ENCODE data around the gene TMEM178B. TPM values are rescaled to one million over a fixed set of nuclear protein-coding genes. Genes with fewer than 3 reads are reported as not detected.

TMEM178B gene
- total RNA-seq, 2 experiments from 2014 or later, result not detected

DNA sequence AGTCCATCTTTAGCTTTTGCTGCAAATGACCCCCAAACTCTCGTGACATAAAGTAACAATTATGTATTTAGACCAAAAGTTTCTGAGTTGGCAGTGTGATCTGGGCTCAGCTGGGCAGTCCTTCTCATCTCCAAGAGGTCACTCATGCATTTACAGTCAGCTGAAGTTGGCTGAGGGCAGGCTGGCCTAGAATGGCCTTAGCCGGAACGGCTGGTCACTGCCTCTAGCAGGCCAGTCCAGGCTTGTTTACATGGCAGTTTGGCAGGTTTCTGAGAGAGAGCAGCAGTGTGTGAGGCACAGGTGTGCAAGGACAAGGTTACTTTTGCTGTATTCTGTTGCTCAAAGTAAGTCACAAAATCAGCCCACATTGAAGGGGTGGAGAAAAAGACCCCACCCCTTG is 277.3 kb downstream of the TMEM178B start:
- H3K36me3 ChIP-seq (ENCODE audit: insufficient read depth, low read length), result no peaks in the 10 kb centered on the region
- Mint-ChIP-seq H3K4me3 (no peak overlapping the region), H3K9me3 (no peaks in the 10 kb centered on the region), H3K27ac (no peak overlapping the region), H3K4me1 (ENCODE audit: low read depth) (no peaks in the 10 kb centered on the region), H3K36me3 (ENCODE audit: low read depth) (no peaks in the 10 kb centered on the region), H3K27me3 (peaks cover 27% of the 10 kb centered on the region)
- TF ChIP-seq, protein P1, sequence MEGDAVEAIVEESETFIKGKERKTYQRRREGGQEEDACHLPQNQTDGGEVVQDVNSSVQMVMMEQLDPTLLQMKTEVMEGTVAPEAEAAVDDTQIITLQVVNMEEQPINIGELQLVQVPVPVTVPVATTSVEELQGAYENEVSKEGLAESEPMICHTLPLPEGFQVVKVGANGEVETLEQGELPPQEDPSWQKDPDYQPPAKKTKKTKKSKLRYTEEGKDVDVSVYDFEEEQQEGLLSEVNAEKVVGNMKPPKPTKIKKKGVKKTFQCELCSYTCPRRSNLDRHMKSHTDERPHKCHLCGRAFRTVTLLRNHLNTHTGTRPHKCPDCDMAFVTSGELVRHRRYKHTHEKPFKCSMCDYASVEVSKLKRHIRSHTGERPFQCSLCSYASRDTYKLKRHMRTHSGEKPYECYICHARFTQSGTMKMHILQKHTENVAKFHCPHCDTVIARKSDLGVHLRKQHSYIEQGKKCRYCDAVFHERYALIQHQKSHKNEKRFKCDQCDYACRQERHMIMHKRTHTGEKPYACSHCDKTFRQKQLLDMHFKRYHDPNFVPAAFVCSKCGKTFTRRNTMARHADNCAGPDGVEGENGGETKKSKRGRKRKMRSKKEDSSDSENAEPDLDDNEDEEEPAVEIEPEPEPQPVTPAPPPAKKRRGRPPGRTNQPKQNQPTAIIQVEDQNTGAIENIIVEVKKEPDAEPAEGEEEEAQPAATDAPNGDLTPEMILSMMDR (IDR thresholded peaks at IDR 0.05), result no peak
- intact Hi-C loops (cut with DNase I, micrococcal nuclease), result no loop called here
- H3K4me1 ChIP-seq (ENCODE audit: insufficient read depth, low read length), result no peaks in the 10 kb centered on the region
- ChIA-PET CTCF (no interaction called here), POLR2A (no interaction called here)
- no peak for ATAC-seq (ENCODE audit: poor library complexity)
- H3K27ac ChIP-seq (ENCODE audit: low read depth in 1 of 2, low read length in 2 of 2), result no peak overlapping the region
- H3K9me3 ChIP-seq (ENCODE audit: control insufficient read depth in 1 of 2, insufficient read depth in 1 of 2, low read length in 2 of 2), result peaks cover 0 to 4% of the 10 kb centered on the region in 2 experiments
- no peak overlapping the region for H3K4me3 ChIP-seq (ENCODE audit: low read length)
- no peak for DNase-seq
- no peaks in the 10 kb centered on the region for H3K27me3 ChIP-seq (ENCODE audit: control insufficient read depth in 1 of 2, insufficient read depth in 2 of 2, low read length in 2 of 2)

GRCh38 chr7:141352955-141353354 is 279.1 kb downstream of the TMEM178B start:
- H3K9me3 Mint-ChIP-seq, result no peaks in the 10 kb centered on the region
- ChIA-PET CTCF (no interaction called here), POLR2A (no interaction called here)
- DNase-seq, result no peak
- Histone ChIP-seq H3K27ac (ENCODE audit: low read depth in 1 of 2, low read length in 2 of 2) (no peak overlapping the region), H3K4me1 (ENCODE audit: insufficient read depth, low read length) (no peaks in the 10 kb centered on the region), H3K4me3 (ENCODE audit: low read length) (no peak overlapping the region), H3K36me3 (ENCODE audit: insufficient read depth, low read length) (no peaks in the 10 kb centered on the region), H3K9me3 (ENCODE audit: control insufficient read depth in 1 of 2, insufficient read depth in 1 of 2, low read length in 2 of 2) (peaks cover 0 to 4% of the 10 kb centered on the region in 2 experiments), H3K27me3 (ENCODE audit: control insufficient read depth in 1 of 2, insufficient read depth in 2 of 2, low read length in 2 of 2) (no peaks in the 10 kb centered on the region)
- no peak overlapping the region for H3K27ac Mint-ChIP-seq
- ATAC-seq (ENCODE audit: poor library complexity), result no peak
- no peaks in the 10 kb centered on the region for H3K36me3 Mint-ChIP-seq (ENCODE audit: low read depth)
- TF ChIP-seq, protein P1 (IDR thresholded peaks at IDR 0.05), result no peak
- peaks cover 23% of the 10 kb centered on the region for H3K27me3 Mint-ChIP-seq
- no peaks in the 10 kb centered on the region for H3K4me1 Mint-ChIP-seq (ENCODE audit: low read depth)
- H3K4me3 Mint-ChIP-seq, result no peak overlapping the region
- intact Hi-C loops (cut with DNase I, micrococcal nuclease), result no loop called here

- POLR2A ChIA-PET, result no interaction called here
- H3K27ac ChIP-seq (ENCODE audit: low read depth in 1 of 2, low read length in 2 of 2), result no peak overlapping the region
- TF ChIP-seq, protein P1 (IDR thresholded peaks at IDR 0.05), result no peak
- peaks cover 28% of the 10 kb centered on the region for H3K27me3 Mint-ChIP-seq
- CTCF ChIA-PET, result no interaction called here
- H3K36me3 Mint-ChIP-seq (ENCODE audit: low read depth), result no peaks in the 10 kb centered on the region
- intact Hi-C loops (cut with DNase I, micrococcal nuclease), result no loop called here
- DNase-seq (no peak), ATAC-seq (ENCODE audit: poor library complexity) (no peak)
- H3K9me3 Mint-ChIP-seq, result no peaks in the 10 kb centered on the region
- H3K4me1 Mint-ChIP-seq (ENCODE audit: low read depth), result no peaks in the 10 kb centered on the region
- no peaks in the 10 kb centered on the region for H3K27me3 ChIP-seq (ENCODE audit: control insufficient read depth in 1 of 2, insufficient read depth in 2 of 2, low read length in 2 of 2)
- H3K4me3 Mint-ChIP-seq, result no peak overlapping the region
- H3K27ac Mint-ChIP-seq, result no peak overlapping the region
- no peaks in the 10 kb centered on the region for H3K4me1 ChIP-seq (ENCODE audit: insufficient read depth, low read length)
- H3K4me3 ChIP-seq (ENCODE audit: low read length), result no peak overlapping the region
- no peaks in the 10 kb centered on the region for H3K36me3 ChIP-seq (ENCODE audit: insufficient read depth, low read length)
- H3K9me3 ChIP-seq (ENCODE audit: control insufficient read depth in 1 of 2, insufficient read depth in 1 of 2, low read length in 2 of 2), result peaks cover 0 to 4% of the 10 kb centered on the region in 2 experiments
Measured at GRCh38 chr7:141354251-141354650, 280.4 kb downstream of the TMEM178B start.

All from CD4-positive, alpha-beta T cell (primary cell).